CD14-positive monocyte (primary cell): ENCODE results near the gene LRRC49. TPM values are rescaled to one million over a fixed set of nuclear protein-coding genes. Genes with fewer than 3 reads are reported as not detected.

Source experiments
- DNase-seq, 3 donors: peaks; one replicate each; pipeline ENCODE4 v3.0.0-alpha.2; 2011 to 2022
- H2AFZ ChIP-seq: 2 replicates; pipeline ENCODE4 v1.6.0; 2012; ENCODE audit warnings: mild to moderate bottlenecking, low read depth, low read length, inconsistent platforms; ENCODE audit not compliant: insufficient read depth, poor library complexity, severe bottlenecking
- H3K27ac ChIP-seq, 2 donors: 1 replicate in 1 of 2; 2 replicates in 1 of 2; pipeline ENCODE4 v1.5.1; 2012 to 2013; ENCODE audit warnings: low read length in 2 of 2, control low read depth in 1 of 2, inconsistent platforms in 1 of 2, low read depth in 1 of 2, mild to moderate bottlenecking in 1 of 2
- H3K27me3 ChIP-seq, 2 donors: one replicate each; pipeline versions ENCODE4 v1.6.0 to v1.6.1; 2011 to 2013; ENCODE audit warnings: low read length in 2 of 2; ENCODE audit not compliant: control insufficient read depth in 2 of 2, insufficient read depth in 2 of 2
- H3K36me3 ChIP-seq, 2 donors: replicated peaks in 1 of 2; 1 replicate in 1 of 2; 2 replicates in 1 of 2; pipeline versions ENCODE4 v1.5.1 to v1.6.1; 2012 to 2013; ENCODE audit warnings: low read length in 2 of 2, control low read depth in 1 of 2, inconsistent platforms in 1 of 2, mild to moderate bottlenecking in 1 of 2; ENCODE audit not compliant: insufficient read depth in 2 of 2, control insufficient read depth in 1 of 2
- H3K4me1 ChIP-seq, 2 donors: 1 replicate in 1 of 2; 2 replicates in 1 of 2; pipeline versions ENCODE4 v1.5.1 to v1.6.1; 2012 to 2013; ENCODE audit warnings: low read length in 2 of 2, control low read depth in 1 of 2, inconsistent platforms in 1 of 2, mild to moderate bottlenecking in 1 of 2, moderate library complexity in 1 of 2; ENCODE audit not compliant: insufficient read depth in 2 of 2, control insufficient read depth in 1 of 2
- H3K4me2 ChIP-seq: replicated peaks from 2 replicates; pipeline ENCODE3; 2012; ENCODE audit warnings: low read length, moderate library complexity, mild to moderate bottlenecking; ENCODE audit not compliant: poor library complexity, severe bottlenecking; ENCODE audit errors: extremely low read depth
- H3K4me3 ChIP-seq, 3 experiments: fragments of 200-600 bp in 1 of 3; sonication (generic) in 1 of 3; replicated peaks in 1 of 3; 1 replicate in 2 of 3; 2 replicates in 1 of 3; pipeline ENCODE4 v1.5.1; 2011 to 2013; ENCODE audit warnings: low read length in 3 of 3, mild to moderate bottlenecking in 3 of 3, control low read depth in 2 of 3, low read depth in 2 of 3, inconsistent platforms in 1 of 3, moderate library complexity in 1 of 3
- H3K79me2 ChIP-seq: 2 replicates; pipeline ENCODE4 v1.6.0; 2012; ENCODE audit warnings: mild to moderate bottlenecking, control low read depth, inconsistent platforms, low read length, moderate library complexity; ENCODE audit not compliant: insufficient read depth
- H3K9ac ChIP-seq: 2 replicates; pipeline ENCODE4 v1.6.0; 2017; ENCODE audit warnings: low read length, mild to moderate bottlenecking; ENCODE audit not compliant: insufficient read depth, poor library complexity, severe bottlenecking
- H3K9me3 ChIP-seq, 2 donors: replicated peaks in 1 of 2; 1 replicate in 1 of 2; 2 replicates in 1 of 2; pipeline versions ENCODE4 v1.5.1 to v1.6.1; 2012 to 2013; ENCODE audit warnings: low read length in 2 of 2, control low read depth in 1 of 2; ENCODE audit not compliant: control insufficient read depth in 1 of 2, insufficient read depth in 1 of 2
- H4K20me1 ChIP-seq: 2 replicates; pipeline ENCODE4 v1.6.0; 2012; ENCODE audit warnings: mild to moderate bottlenecking, low read length, control low read depth, moderate library complexity; ENCODE audit not compliant: insufficient read depth
- H3K27ac Mint-ChIP-seq, 7 donors: one replicate each; pipeline ENCODE4 v1.8.0; 2020; ENCODE audit warnings: mild to moderate bottlenecking in 7 of 7, mixed read lengths in 7 of 7, moderate library complexity in 6 of 7, inconsistent platforms in 2 of 7
- H3K27me3 Mint-ChIP-seq, 3 donors: one replicate each; pipeline ENCODE4 v1.8.0; 2021 to 2022; ENCODE audit warnings: low read depth in 3 of 3, mild to moderate bottlenecking in 3 of 3, mixed read lengths in 3 of 3, moderate library complexity in 3 of 3, inconsistent platforms in 1 of 3
- H3K36me3 Mint-ChIP-seq, 2 donors: one replicate each; pipeline ENCODE4 v1.8.0; 2020; ENCODE audit warnings: mixed read lengths in 2 of 2, inconsistent platforms in 1 of 2, mild to moderate bottlenecking in 1 of 2
- H3K4me1 Mint-ChIP-seq: one replicate; pipeline ENCODE4 v1.8.0; 2020; ENCODE audit warnings: mild to moderate bottlenecking, mixed read lengths
- H3K4me3 Mint-ChIP-seq, 2 donors: one replicate each; pipeline ENCODE4 v1.8.0; 2020; ENCODE audit warnings: mild to moderate bottlenecking in 2 of 2, mixed read lengths in 2 of 2, moderate library complexity in 1 of 2
- H3K9me3 Mint-ChIP-seq, 7 donors: one replicate each; pipeline ENCODE4 v1.8.0; 2020 to 2022; ENCODE audit warnings: mixed read lengths in 7 of 7, mild to moderate bottlenecking in 6 of 7, moderate library complexity in 6 of 7, inconsistent platforms in 2 of 7
- WGBS: methylation state at CpG from one replicate; pipeline ENCODE4 v1.1.5; 2013; ENCODE audit warnings: missing lambda C conversion rate; ENCODE audit not compliant: insufficient coverage; 5-methylcytosine and 5-hydroxymethylcytosine counted together
- intact Hi-C, 2 donors: fragments of 100-400 bp; cut with micrococcal nuclease; formaldehyde crosslinking; loops; one replicate each; pipeline versions ENCODE4 v1.15.0 to v1.15.1; 2023
- polyA plus RNA-seq, 3 donors: library from polyadenylated mRNA; depleted of rRNA in 1 of 3; unstranded in 2 of 3; stranded (reverse) in 1 of 3; fragments of 300-500 nt in 2 of 3; fragments of >200 nt in 1 of 3; fragmentation: Illumina TruSeq in 2 of 3; gene quantifications; 1 replicate in 2 of 3; 2 replicates in 1 of 3; pipeline ENCODE4 v1.2.3, GENCODE V29; 2012 to 2021
- TF ChIP-seq, protein P1 (sequence below): fragments of 200-600 bp; IDR thresholded peaks from one replicate; pipeline ENCODE4 v1.8.0; 2022; ENCODE audit warnings: antibody characterized with exemption, mild to moderate bottlenecking

LRRC49 gene
- polyA plus RNA-seq, 3 donors = 0.08 to 0.51 (median 0.24) TPM

DNA sequence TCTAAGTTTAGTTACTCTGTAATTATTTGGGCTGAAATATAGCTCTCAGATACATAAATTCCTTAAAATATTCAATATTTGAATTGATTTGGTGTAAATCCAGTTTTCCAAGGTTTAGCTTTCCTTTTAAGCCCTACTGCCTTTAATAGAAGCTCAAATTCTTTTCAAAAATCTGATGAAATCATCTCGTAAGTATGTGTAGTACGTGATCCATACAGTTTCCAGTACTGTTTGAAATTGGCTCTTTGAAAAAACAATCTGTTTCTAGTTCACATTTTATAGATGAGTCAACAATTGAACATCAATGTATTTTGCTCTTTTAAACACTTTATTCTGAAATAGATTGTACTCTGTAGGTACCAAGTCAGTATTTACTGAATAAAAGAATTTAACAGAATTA lies 84.2 kb downstream of the LRRC49 start:
- no peak for DNase-seq
- Histone ChIP-seq H3K9ac (no peak overlapping the region), H3K4me1 (no peaks in the 10 kb centered on the region), H3K79me2 (no peaks in the 10 kb centered on the region), H3K4me2 (no peak overlapping the region), H4K20me1 (no peaks in the 10 kb centered on the region), H3K4me3 (no peak overlapping the region), H2AFZ (no peak overlapping the region), H3K27ac (no peak overlapping the region), H3K36me3 (no peaks in the 10 kb centered on the region), H3K27me3 (no peaks in the 10 kb centered on the region), H3K9me3 (peaks cover 0 to 5% of the 10 kb centered on the region in 2 donors)
- Mint-ChIP-seq H3K9me3 (peaks cover 0 to 5% (median 0%) of the 10 kb centered on the region in 7 donors), H3K27me3 (peaks cover 0 to 1% (median 0%) of the 10 kb centered on the region in 3 donors), H3K4me3 (no peak overlapping the region), H3K27ac (no peak overlapping the region), H3K36me3 (no peaks in the 10 kb centered on the region), H3K4me1 (no peaks in the 10 kb centered on the region)
- intact Hi-C loops = no loop called here
- TF ChIP-seq, protein P1, sequence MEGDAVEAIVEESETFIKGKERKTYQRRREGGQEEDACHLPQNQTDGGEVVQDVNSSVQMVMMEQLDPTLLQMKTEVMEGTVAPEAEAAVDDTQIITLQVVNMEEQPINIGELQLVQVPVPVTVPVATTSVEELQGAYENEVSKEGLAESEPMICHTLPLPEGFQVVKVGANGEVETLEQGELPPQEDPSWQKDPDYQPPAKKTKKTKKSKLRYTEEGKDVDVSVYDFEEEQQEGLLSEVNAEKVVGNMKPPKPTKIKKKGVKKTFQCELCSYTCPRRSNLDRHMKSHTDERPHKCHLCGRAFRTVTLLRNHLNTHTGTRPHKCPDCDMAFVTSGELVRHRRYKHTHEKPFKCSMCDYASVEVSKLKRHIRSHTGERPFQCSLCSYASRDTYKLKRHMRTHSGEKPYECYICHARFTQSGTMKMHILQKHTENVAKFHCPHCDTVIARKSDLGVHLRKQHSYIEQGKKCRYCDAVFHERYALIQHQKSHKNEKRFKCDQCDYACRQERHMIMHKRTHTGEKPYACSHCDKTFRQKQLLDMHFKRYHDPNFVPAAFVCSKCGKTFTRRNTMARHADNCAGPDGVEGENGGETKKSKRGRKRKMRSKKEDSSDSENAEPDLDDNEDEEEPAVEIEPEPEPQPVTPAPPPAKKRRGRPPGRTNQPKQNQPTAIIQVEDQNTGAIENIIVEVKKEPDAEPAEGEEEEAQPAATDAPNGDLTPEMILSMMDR = no peak
- no CpG with 5 or more reads among the region's 2 CpGs for WGBS

DNA sequence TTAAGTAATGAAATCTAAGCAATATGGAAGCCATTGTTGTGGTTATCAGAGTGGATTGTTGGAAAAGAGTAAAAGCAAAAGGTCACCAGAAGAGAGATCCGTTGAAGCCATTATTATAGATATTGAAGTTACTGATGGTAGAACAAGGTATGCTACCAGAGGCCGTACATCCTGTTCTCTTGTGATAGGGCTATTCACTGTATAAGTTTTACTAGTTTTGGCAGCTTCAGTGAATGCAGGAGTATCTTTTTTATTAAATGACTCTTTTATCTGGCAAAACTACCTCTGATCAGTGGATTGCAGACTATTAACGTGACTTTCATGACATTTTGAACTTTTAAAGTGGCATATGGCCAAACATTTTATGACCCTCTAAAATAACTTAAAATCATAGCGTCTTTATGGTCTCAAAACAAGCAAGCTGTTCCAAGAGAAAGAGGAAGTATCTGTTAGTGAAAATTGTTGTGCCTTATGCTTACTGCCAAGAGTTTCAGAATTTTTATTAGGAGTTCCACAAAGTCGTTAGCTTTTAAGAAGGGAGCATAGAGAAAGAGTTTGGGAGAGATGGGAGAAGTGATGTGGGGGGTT lies 102.9 kb downstream of the LRRC49 start:
- Histone ChIP-seq H2AFZ (no peak overlapping the region), H4K20me1 (no peaks in the 10 kb centered on the region), H3K4me1 (no peaks in the 10 kb centered on the region), H3K27ac (no peak overlapping the region), H3K4me3 (no peak overlapping the region), H3K27me3 (no peaks in the 10 kb centered on the region), H3K4me2 (no peak overlapping the region), H3K79me2 (no peaks in the 10 kb centered on the region), H3K9me3 (peaks cover 0 to 10% of the 10 kb centered on the region in 2 donors), H3K9ac (no peak overlapping the region), H3K36me3 (no peaks in the 10 kb centered on the region)
- intact Hi-C loops = no loop called here
- no peaks in the 10 kb centered on the region for H3K27me3 Mint-ChIP-seq
- no peak overlapping the region for H3K4me3 Mint-ChIP-seq
- WGBS = 47% methylated on average over 3 of the region's 5 CpGs
- no peaks in the 10 kb centered on the region for H3K36me3 Mint-ChIP-seq
- H3K27ac Mint-ChIP-seq = no peak overlapping the region
- H3K9me3 Mint-ChIP-seq = peaks cover 10 to 26% (median 14%) of the 10 kb centered on the region in 7 donors
- TF ChIP-seq, protein P1 = no peak
- H3K4me1 Mint-ChIP-seq = no peaks in the 10 kb centered on the region
- no peak for DNase-seq
